Glutamatergic neuron (in vitro differentiated cells): Measurements from ENCODE around the gene LRRC7. TPM values are rescaled to one million over a fixed set of nuclear protein-coding genes. Genes with fewer than 3 reads are reported as not detected.

Source experiments
- DNase-seq: peaks from one replicate; pipeline ENCODE4 v3.0.0; 2022
- H3K27ac Mint-ChIP-seq: one replicate; pipeline ENCODE4 v1.8.0; 2020; ENCODE audit warnings: mild to moderate bottlenecking, mixed read lengths, inconsistent platforms; ENCODE audit not compliant: unreplicated experiment
- H3K27me3 Mint-ChIP-seq: one replicate; pipeline ENCODE4 v1.8.0; 2020; ENCODE audit warnings: mild to moderate bottlenecking, moderate library complexity, mixed read lengths, inconsistent platforms; ENCODE audit not compliant: unreplicated experiment
- H3K36me3 Mint-ChIP-seq: one replicate; pipeline ENCODE4 v1.8.0; 2020; ENCODE audit warnings: mild to moderate bottlenecking, mixed read lengths, inconsistent platforms; ENCODE audit not compliant: unreplicated experiment
- H3K4me1 Mint-ChIP-seq: one replicate; pipeline ENCODE4 v1.8.0; 2020; ENCODE audit warnings: mild to moderate bottlenecking, low read depth, mixed read lengths, inconsistent platforms; ENCODE audit not compliant: unreplicated experiment
- H3K4me3 Mint-ChIP-seq: one replicate; pipeline ENCODE4 v1.8.0; 2020; ENCODE audit warnings: mild to moderate bottlenecking, mixed read lengths, inconsistent platforms; ENCODE audit not compliant: unreplicated experiment
- H3K9me3 Mint-ChIP-seq: one replicate; pipeline ENCODE4 v1.8.0; 2020; ENCODE audit warnings: mild to moderate bottlenecking, moderate library complexity, mixed read lengths, inconsistent platforms; ENCODE audit not compliant: unreplicated experiment
- CTCF ChIP-seq: fragments of 200-600 bp; sonication (generic); IDR thresholded peaks from one replicate; pipeline ENCODE4 v1.5.0; 2021; ENCODE audit not compliant: partially characterized antibody, unreplicated experiment
- total RNA-seq: library from RNA; stranded (reverse); fragmentation: NEBNext Ultra II Directional; extraction: Animal tissue kit (Norgen Biotek cat#: 25700); gene quantifications from one replicate; pipeline ENCODE4 v1.2.1, GENCODE V29; 2021; ENCODE audit not compliant: unreplicated experiment

The LRRC7 gene
- total RNA-seq, 1 donor from 2014 or later, result 19.1 TPM

GRCh38 chr1:69836971-69837636, 269.4 kb downstream of the LRRC7 start:
- peaks cover 3% of the 10 kb centered on the region for H3K4me1 Mint-ChIP-seq
- H3K36me3 Mint-ChIP-seq, result peaks cover under 1% of the 10 kb centered on the region
- no peak for TF ChIP-seq CTCF
- no peak overlapping the region for H3K27ac Mint-ChIP-seq
- peaks cover 2% of the 10 kb centered on the region for H3K9me3 Mint-ChIP-seq
- no peak overlapping the region for H3K4me3 Mint-ChIP-seq
- no peak for DNase-seq
- H3K27me3 Mint-ChIP-seq, result peaks cover 2% of the 10 kb centered on the region

- Mint-ChIP-seq H3K36me3 (no peaks in the 10 kb centered on the region), H3K27me3 (no peaks in the 10 kb centered on the region), H3K4me1 (no peaks in the 10 kb centered on the region), H3K9me3 (no peaks in the 10 kb centered on the region), H3K4me3 (no peak overlapping the region), H3K27ac (no peak overlapping the region)
- no peak for TF ChIP-seq CTCF
- DNase-seq, result no peak
These were observed 274.6 kb downstream of the LRRC7 start for GRCh38 chr1:69842326-69842725.

- TF ChIP-seq CTCF, result no peak
- peaks cover 2% of the 10 kb centered on the region for H3K4me1 Mint-ChIP-seq
- no peak overlapping the region for H3K4me3 Mint-ChIP-seq
- no peak for DNase-seq
- no peaks in the 10 kb centered on the region for H3K9me3 Mint-ChIP-seq
- no peaks in the 10 kb centered on the region for H3K36me3 Mint-ChIP-seq
- no peak overlapping the region for H3K27ac Mint-ChIP-seq
- no peaks in the 10 kb centered on the region for H3K27me3 Mint-ChIP-seq
These were observed 277.9 kb downstream of the LRRC7 start for GRCh38 chr1:69845655-69846054.

GRCh38 chr1:69846267-69846666, 278.5 kb downstream of the LRRC7 start:
- TF ChIP-seq CTCF, result no peak
- no peaks in the 10 kb centered on the region for H3K36me3 Mint-ChIP-seq
- no peak overlapping the region for H3K4me3 Mint-ChIP-seq
- H3K27me3 Mint-ChIP-seq, result no peaks in the 10 kb centered on the region
- no peak for DNase-seq
- no peak overlapping the region for H3K27ac Mint-ChIP-seq
- H3K4me1 Mint-ChIP-seq, result peaks cover 2% of the 10 kb centered on the region
- H3K9me3 Mint-ChIP-seq, result no peaks in the 10 kb centered on the region

GRCh38 chr1:69847670-69848069, 279.9 kb downstream of the LRRC7 start:
- Mint-ChIP-seq H3K4me3 (no peak overlapping the region), H3K9me3 (no peaks in the 10 kb centered on the region), H3K27ac (no peak overlapping the region), H3K36me3 (no peaks in the 10 kb centered on the region), H3K4me1 (peaks cover 2% of the 10 kb centered on the region), H3K27me3 (no peaks in the 10 kb centered on the region)
- no peak for TF ChIP-seq CTCF
- DNase-seq, result no peak
